Measurements from ENCODE around the gene PPP1R3D.

Gene PPP1R3D

GRCh38 chr20:59947376-59947775 lies 7.3 kb upstream of the PPP1R3D start:
- TF ChIP-seq EZH2 (IDR thresholded peaks at IDR 0.05; ENCODE audit: borderline replicate concordance, low read length) (no peak), CTCF (IDR thresholded peaks at IDR 0.05; ENCODE audit: low read length) (no peak)
- H3K4me1 ChIP-seq (ENCODE audit: insufficient read depth, low read length, severe bottlenecking) = peaks cover 14% of the 10 kb centered on the region
- no peaks in the 10 kb centered on the region for H3K79me2 ChIP-seq (ENCODE audit: insufficient read depth, low read length)
- no peak overlapping the region for H3K4me2 ChIP-seq (ENCODE audit: low read length)
- no peaks in the 10 kb centered on the region for H3K9me3 ChIP-seq (ENCODE audit: low read length)
- H3F3A ChIP-seq (ENCODE audit: insufficient read depth, low read length) = no peaks in the 10 kb centered on the region
- H3K27ac ChIP-seq (ENCODE audit: low read depth, low read length, poor library complexity, severe bottlenecking) = no peak overlapping the region
- H3K4me3 ChIP-seq (ENCODE audit: low read depth, low read length, poor library complexity, severe bottlenecking) = no peak overlapping the region
- no peak overlapping the region for H3K9ac ChIP-seq (ENCODE audit: low read length)
- H4K20me1 ChIP-seq (ENCODE audit: insufficient read depth, low read length) = no peaks in the 10 kb centered on the region
- no peak overlapping the region for H2AFZ ChIP-seq (ENCODE audit: low read length)
- no peaks in the 10 kb centered on the region for H3K27me3 ChIP-seq (ENCODE audit: insufficient read depth, low read length)
- H3K36me3 ChIP-seq (ENCODE audit: insufficient read depth, low read length) = peaks cover 27% of the 10 kb centered on the region
- no peaks in the 10 kb centered on the region for H3K9me2 ChIP-seq (ENCODE audit: low read depth, low read length)

GRCh38 chr20:59945731-59946130 lies 5.6 kb upstream of the PPP1R3D start:
- Histone ChIP-seq H3K4me3 (ENCODE audit: low read depth, low read length, poor library complexity, severe bottlenecking) (no peak overlapping the region), H3K36me3 (ENCODE audit: insufficient read depth, low read length) (peaks cover 27% of the 10 kb centered on the region), H3K27me3 (ENCODE audit: insufficient read depth, low read length) (no peaks in the 10 kb centered on the region), H3K4me2 (ENCODE audit: low read length) (no peak overlapping the region), H3K27ac (ENCODE audit: low read depth, low read length, poor library complexity, severe bottlenecking) (no peak overlapping the region), H3K9me2 (ENCODE audit: low read depth, low read length) (no peaks in the 10 kb centered on the region), H3K9ac (ENCODE audit: low read length) (no peak overlapping the region), H3K4me1 (ENCODE audit: insufficient read depth, low read length, severe bottlenecking) (peaks cover 26% of the 10 kb centered on the region), H2AFZ (ENCODE audit: low read length) (no peak overlapping the region), H3K79me2 (ENCODE audit: insufficient read depth, low read length) (no peaks in the 10 kb centered on the region), H3K9me3 (ENCODE audit: low read length) (no peaks in the 10 kb centered on the region), H4K20me1 (ENCODE audit: insufficient read depth, low read length) (no peaks in the 10 kb centered on the region), H3F3A (ENCODE audit: insufficient read depth, low read length) (no peaks in the 10 kb centered on the region)
- TF ChIP-seq EZH2 (IDR thresholded peaks at IDR 0.05; ENCODE audit: borderline replicate concordance, low read length) (no peak), CTCF (IDR thresholded peaks at IDR 0.05; ENCODE audit: low read length) (no peak)

- Histone ChIP-seq H3K27me3 (ENCODE audit: insufficient read depth, low read length) (no peaks in the 10 kb centered on the region), H3F3A (ENCODE audit: insufficient read depth, low read length) (no peaks in the 10 kb centered on the region), H3K9ac (ENCODE audit: low read length) (no peak overlapping the region), H3K36me3 (ENCODE audit: insufficient read depth, low read length) (peaks cover 27% of the 10 kb centered on the region), H3K4me3 (ENCODE audit: low read depth, low read length, poor library complexity, severe bottlenecking) (no peak overlapping the region), H2AFZ (ENCODE audit: low read length) (no peak overlapping the region), H4K20me1 (ENCODE audit: insufficient read depth, low read length) (no peaks in the 10 kb centered on the region), H3K79me2 (ENCODE audit: insufficient read depth, low read length) (no peaks in the 10 kb centered on the region), H3K9me3 (ENCODE audit: low read length) (no peaks in the 10 kb centered on the region), H3K4me1 (ENCODE audit: insufficient read depth, low read length, severe bottlenecking) (peaks cover 26% of the 10 kb centered on the region), H3K9me2 (ENCODE audit: low read depth, low read length) (no peaks in the 10 kb centered on the region), H3K27ac (ENCODE audit: low read depth, low read length, poor library complexity, severe bottlenecking) (no peak overlapping the region), H3K4me2 (ENCODE audit: low read length) (no peak overlapping the region)
- no peak for TF ChIP-seq EZH2 (IDR thresholded peaks at IDR 0.05; ENCODE audit: borderline replicate concordance, low read length)
- no peak for TF ChIP-seq CTCF (IDR thresholded peaks at IDR 0.05; ENCODE audit: low read length)
Measured at GRCh38 chr20:59945175-59945574, 5.1 kb upstream of the PPP1R3D start.
